Smooth muscle cell (in vitro differentiated cells): ENCODE measurements around the gene SOWAHA. TPM values are rescaled to one million over a fixed set of nuclear protein-coding genes. Genes with fewer than 3 reads are reported as not detected.

ENCODE experiments used
- DNase-seq: peaks from one replicate; lab custom pipeline; 2025; ENCODE audit not compliant: unreplicated experiment; lab: John Stamatoyannopoulos, UW
- H2AFZ ChIP-seq: fragments of 200-600 bp; sonication (generic); 2 replicates; pipeline ENCODE4 v1.6.0; 2016; ENCODE audit warnings: antibody characterized with exemption, low read depth, mild to moderate bottlenecking
- H3F3A ChIP-seq: fragments of 200-600 bp; sonication (generic); 2 replicates; pipeline ENCODE4 v1.6.0; 2017; ENCODE audit warnings: antibody characterized with exemption, low read depth
- H3K27ac ChIP-seq: fragments of 200-600 bp; sonication (generic); 2 replicates; pipeline ENCODE4 v1.5.1; 2016; ENCODE audit warnings: low read depth, mild to moderate bottlenecking
- H3K27me3 ChIP-seq: fragments of 200-600 bp; sonication (generic); 2 replicates; pipeline ENCODE4 v1.6.1; 2016; ENCODE audit warnings: low read depth, mild to moderate bottlenecking
- H3K36me3 ChIP-seq: fragments of 200-600 bp; sonication (generic); 2 replicates; pipeline ENCODE4 v1.5.1; 2016; ENCODE audit warnings: low read depth
- H3K4me1 ChIP-seq: fragments of 200-600 bp; sonication (generic); 2 replicates; pipeline ENCODE4 v1.5.1; 2016; ENCODE audit warnings: low read depth
- H3K4me2 ChIP-seq: fragments of 200-600 bp; sonication (generic); 2 replicates; pipeline ENCODE4 v1.6.0; 2016; ENCODE audit warnings: mild to moderate bottlenecking
- H3K4me3 ChIP-seq: fragments of 200-600 bp; sonication (generic); 2 replicates; pipeline ENCODE4 v1.5.1; 2016; ENCODE audit warnings: mild to moderate bottlenecking
- H3K79me2 ChIP-seq: fragments of 200-600 bp; sonication (generic); 2 replicates; pipeline ENCODE4 v1.6.0; 2016; ENCODE audit warnings: low read depth, mild to moderate bottlenecking
- H3K9ac ChIP-seq: fragments of 200-600 bp; sonication (generic); 2 replicates; pipeline ENCODE4 v1.6.0; 2016; ENCODE audit warnings: low read depth
- H3K9me3 ChIP-seq: fragments of 200-600 bp; sonication (generic); replicated peaks from 2 replicates; pipeline ENCODE4 v1.5.1; 2016; ENCODE audit warnings: low read depth
- H4K20me1 ChIP-seq: fragments of 200-600 bp; sonication (generic); 2 replicates; pipeline ENCODE4 v1.6.0; 2016; ENCODE audit warnings: low read depth
- CTCF ChIP-seq: fragments of 200-600 bp; sonication (generic); IDR thresholded peaks from 2 replicates; pipeline ENCODE4 v1.5.1; 2017; ENCODE audit warnings: borderline replicate concordance, mild to moderate bottlenecking, antibody characterized with exemption; ENCODE audit not compliant: insufficient read depth, poor library complexity, severe bottlenecking
- WGBS: methylation state at CpG from one replicate; pipeline ENCODE4 v1.1.7; 2016; ENCODE audit warnings: low lambda C conversion rate; 5-methylcytosine and 5-hydroxymethylcytosine counted together
- polyA plus RNA-seq: library from polyadenylated mRNA; unstranded; fragments of >200 nt; fragmentation: Nextera tagmentation; extraction: Ambion mirVana; gene quantifications from 2 replicates; pipeline ENCODE4 v1.2.1, GENCODE V29; 2016
- total RNA-seq: library from RNA; depleted of rRNA; stranded (reverse); fragments of >200 nt; gene quantifications from 2 replicates; pipeline ENCODE4 v1.2.3, GENCODE V29; 2014

Gene SOWAHA
- total and polyA plus RNA-seq, 2 experiments from 2014 or later = 0.43 to 1.5 TPM

- H3K27me3 ChIP-seq = peaks cover 2% of the 10 kb centered on the region
- no peak for DNase-seq
- no peaks in the 10 kb centered on the region for H3F3A ChIP-seq
- H3K36me3 ChIP-seq = no peaks in the 10 kb centered on the region
- peak within 1 kb of the TSS; percentile 90 for H3K4me2 ChIP-seq
- no peaks in the 10 kb centered on the region for H3K9me3 ChIP-seq
- no peaks in the 10 kb centered on the region for H3K79me2 ChIP-seq
- H3K27ac ChIP-seq = no peak within 1 kb of the TSS
- H3K4me1 ChIP-seq = peaks cover 6% of the 10 kb centered on the region
- 7% methylated on average over 42 of the region's 78 CpGs for WGBS
- H2AFZ ChIP-seq = peak within 1 kb of the TSS; percentile 72
- no peaks in the 10 kb centered on the region for H4K20me1 ChIP-seq
- H3K4me3 ChIP-seq = peak within 1 kb of the TSS; percentile 73
- peak within 1 kb of the TSS; percentile 18 for H3K9ac ChIP-seq
- no peak for TF ChIP-seq CTCF
Measured at GRCh38 chr5:132830436-132831094, 17.5 kb downstream of the SOWAHA start, which contains the start of gene SHROOM1. TSS of gene SHROOM1 (minus strand) at chr5:132830647. CDS start at chr5:132826140, 4,507 bp downstream.

GRCh38 chr5:132831095-132831860 lies 18.2 kb downstream of the SOWAHA start:
- no peak overlapping the region for H3K9ac ChIP-seq
- peak overlapping the region; percentile 73 for H3K4me3 ChIP-seq
- H3K27ac ChIP-seq = no peak overlapping the region
- H3K9me3 ChIP-seq = no peaks in the 10 kb centered on the region
- no peaks in the 10 kb centered on the region for H3K36me3 ChIP-seq
- no peaks in the 10 kb centered on the region for H4K20me1 ChIP-seq
- 89% methylated on average over 15 of the region's 15 CpGs for WGBS
- H3F3A ChIP-seq = no peaks in the 10 kb centered on the region
- peak overlapping the region; percentile 90 for H3K4me2 ChIP-seq
- H3K4me1 ChIP-seq = peaks cover under 1% of the 10 kb centered on the region
- no peak for TF ChIP-seq CTCF
- peaks cover 2% of the 10 kb centered on the region for H3K27me3 ChIP-seq
- no peak for DNase-seq
- H3K79me2 ChIP-seq = no peaks in the 10 kb centered on the region
- peak overlapping the region; percentile 72 for H2AFZ ChIP-seq

- Histone ChIP-seq H3K9me3 (no peaks in the 10 kb centered on the region), H3K4me1 (no peaks in the 10 kb centered on the region), H3K27me3 (peaks cover 2% of the 10 kb centered on the region), H3K79me2 (no peaks in the 10 kb centered on the region), H3K9ac (no peak overlapping the region), H3F3A (no peaks in the 10 kb centered on the region), H3K4me2 (no peak overlapping the region), H3K27ac (no peak overlapping the region), H3K4me3 (no peak overlapping the region), H3K36me3 (no peaks in the 10 kb centered on the region), H2AFZ (no peak overlapping the region), H4K20me1 (no peaks in the 10 kb centered on the region)
- no peak for TF ChIP-seq CTCF
- no peak for DNase-seq
- WGBS = 91% methylated on average over 5 of the region's 5 CpGs
Measured at GRCh38 chr5:132832612-132833011, 19.5 kb downstream of the SOWAHA start.
